IPS DF 4.7 (cell line): ENCODE measurements around the gene TIMM50.

Experiments
- DNase-seq: peaks from one replicate; pipeline ENCODE4 v3.0.0-alpha.2; 2013; ENCODE audit warnings: low spot score; ENCODE audit errors: extremely low read depth

Gene TIMM50

GRCh38 chr19:39532233-39533002 is 51.8 kb downstream of the TIMM50 start, which contains the start of gene EID2B:
TSS of gene EID2B (minus strand) at chr19:39532852. CDS start at chr19:39532802, 50 bp downstream.
- peak; percentile 96 for DNase-seq

GRCh38 chr19:39533003-39533512 is 52.4 kb downstream of the TIMM50 start:
- DNase-seq, result no peak

GRCh38 chr19:39533791-39534190 is 53.2 kb downstream of the TIMM50 start:
- no peak for DNase-seq

- no peak for DNase-seq
Observed at GRCh38 chr19:39539165-39539517, 58.5 kb downstream of the TIMM50 start.

- DNase-seq, result peak; percentile 58
Observed at GRCh38 chr19:39539518-39540332, 59.1 kb downstream of the TIMM50 start, which contains the start of gene EID2. TSS of gene EID2 (minus strand) at chr19:39540161. CDS start at chr19:39540079, 82 bp downstream.

- DNase-seq, result no peak
Observed at GRCh38 chr19:39540333-39540673, 59.7 kb downstream of the TIMM50 start.
